H54 (cell line): ENCODE results near the gene ITIH1.

Source experiments
- DNase-seq: peaks from one replicate; pipeline ENCODE4 v3.0.0; 2011; ENCODE audit warnings: low spot score, mixed read lengths; ENCODE audit not compliant: insufficient read length
- FAIRE-seq: peaks from 3 replicates; lab custom pipeline; 2011; peaks lifted over from hg19 to GRCh38; lab: Jason Lieb, UNC
- POLR2A ChIP-seq: IDR thresholded peaks from 2 replicates; pipeline ENCODE4 v1.6.1; 2011; ENCODE audit warnings: low read depth, mild to moderate bottlenecking, low read length

ITIH1 gene

GRCh38 chr3:52827441-52827840, 50.0 kb downstream of the ITIH1 start:
- DNase-seq = peak; percentile 44
- FAIRE-seq = no peak
- TF ChIP-seq POLR2A = no peak

GRCh38 chr3:52827866-52828376, 50.5 kb downstream of the ITIH1 start:
- DNase-seq (no peak), FAIRE-seq (no peak)
- TF ChIP-seq POLR2A = no peak

GRCh38 chr3:52829482-52829881, 52.1 kb downstream of the ITIH1 start:
- TF ChIP-seq POLR2A = no peak
- no peak for DNase-seq
- no peak for FAIRE-seq

- TF ChIP-seq POLR2A = no peak
- no peak for DNase-seq
- no peak for FAIRE-seq
Observed at GRCh38 chr3:52829906-52830463, 52.6 kb downstream of the ITIH1 start.

- no peak for FAIRE-seq
- no peak for DNase-seq
Observed at GRCh38 chr3:52830535-52831258, 53.3 kb downstream of the ITIH1 start, which contains the start of gene ITIH4. TSS of gene ITIH4 (minus strand) at chr3:52830672. CDS start at chr3:52830642, 30 bp downstream.

GRCh38 chr3:52831500-52832301, 54.3 kb downstream of the ITIH1 start:
- TF ChIP-seq POLR2A = no peak
- DNase-seq (peak; percentile 83), FAIRE-seq (peak; percentile 61)

More at GRCh38 chr3:52830535-52831258, 53.3 kb downstream of the ITIH1 start, which contains the start of gene ITIH4:
- no peak for TF ChIP-seq POLR2A

GRCh38 chr3:52833202-52833601, 55.8 kb downstream of the ITIH1 start:
- no peak for TF ChIP-seq POLR2A
- DNase-seq (no peak), FAIRE-seq (no peak)

- no peak for DNase-seq
- no peak for TF ChIP-seq POLR2A
- FAIRE-seq = no peak
Observed at GRCh38 chr3:52834871-52835501, 57.6 kb downstream of the ITIH1 start, which contains the start of gene MUSTN1. TSS of gene MUSTN1 (minus strand) at chr3:52835019. CDS start at chr3:52834948, 71 bp downstream.

- FAIRE-seq = no peak
- no peak for DNase-seq
- no peak for TF ChIP-seq POLR2A
Observed at GRCh38 chr3:52835766-52836470, 58.5 kb downstream of the ITIH1 start.

GRCh38 chr3:52836471-52836845, 59.1 kb downstream of the ITIH1 start:
- FAIRE-seq (no peak), DNase-seq (no peak)
- no peak for TF ChIP-seq POLR2A

GRCh38 chr3:52836986-52837385, 59.6 kb downstream of the ITIH1 start:
- FAIRE-seq = no peak
- no peak for TF ChIP-seq POLR2A
- DNase-seq = no peak

- DNase-seq (no peak), FAIRE-seq (no peak)
- no peak for TF ChIP-seq POLR2A
Observed at GRCh38 chr3:52838561-52839267, 61.3 kb downstream of the ITIH1 start.
